Measurements from ENCODE around the gene PLIN3. TPM values are rescaled to one million over a fixed set of nuclear protein-coding genes. Genes with fewer than 3 reads are reported as not detected.
"Not testable (repeated sequence)": the region's sequence is repeated elsewhere in the genome, so short reads cannot be mapped to it uniquely, and the experiment has no call there.

Gene PLIN3
- total RNA-seq, 2 donors from 2014 or later, result 18.4 to 28.0 TPM

DNA sequence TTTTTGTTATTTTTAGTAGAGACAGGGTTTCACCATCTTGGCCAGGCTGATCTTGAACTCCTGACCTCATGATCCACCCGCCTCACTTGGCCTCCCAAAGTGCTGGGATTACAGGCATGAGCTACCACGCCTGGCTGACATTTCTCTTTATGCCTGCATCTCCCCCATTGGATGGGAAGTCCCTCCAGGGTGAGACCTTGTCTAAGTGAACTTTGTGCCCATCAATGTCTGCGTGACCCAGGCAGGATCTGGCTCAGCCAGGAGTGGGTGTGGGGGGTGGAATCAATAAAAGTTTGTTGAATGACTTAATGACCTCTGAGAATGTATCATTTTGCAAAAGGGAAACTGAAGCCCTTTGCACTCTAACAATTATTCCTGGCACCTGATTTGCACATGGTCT lies 37.0 kb upstream of the PLIN3 start:
- Histone ChIP-seq H3K27ac (no peak overlapping the region), H3K27me3 (peaks cover 0 to 4% of the 10 kb centered on the region in 2 donors), H3K36me3 (replicated peaks in 1 of 2; ENCODE audit: insufficient read depth in 1 of 2, low read depth in 2 of 2) (no peaks in the 10 kb centered on the region), H3K9me3 (no peaks in the 10 kb centered on the region), H3K4me3 (no peak overlapping the region), H3K4me1 (peaks cover 6% of the 10 kb centered on the region)
- WGBS, 2 donors, result 56 to 72% methylated on average over 3 of the region's 3 CpGs
- intact Hi-C loops (cut with DNase I), result no loop called here
- TF ChIP-seq CTCF (IDR thresholded peaks at IDR 0.05), result no peak
- no peak for TF ChIP-seq POLR2A (IDR thresholded peaks at IDR 0.05)
- no peak for DNase-seq
- no peak for ATAC-seq

DNA sequence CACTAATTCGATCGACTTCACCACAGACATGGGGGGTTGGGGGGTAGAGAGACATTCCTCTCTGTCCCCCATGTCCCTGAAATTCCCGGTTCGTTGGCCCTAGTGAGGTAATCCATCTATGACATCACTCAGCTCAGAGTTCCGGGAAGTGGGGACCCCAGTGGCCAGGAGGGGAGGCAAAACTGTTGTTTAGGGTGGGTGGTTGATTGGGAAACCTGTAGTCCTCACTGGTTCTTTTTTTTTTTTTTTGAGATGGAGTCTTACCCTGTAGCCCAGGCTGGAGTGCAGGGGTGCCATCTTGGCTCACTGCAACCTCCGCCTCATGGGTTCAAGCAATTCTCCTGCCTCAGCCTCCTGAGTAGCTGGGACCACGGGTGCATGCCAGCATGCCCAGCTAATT lies 35.3 kb upstream of the PLIN3 start, which contains the start of gene ARRDC5:
Gene ARRDC5 (minus strand): TSS at position 101 of the 400 bp plus-strand sequence. CDS start 71 bp downstream, at position 30.
- intact Hi-C loops (cut with DNase I), result no loop called here
- no peaks in the 10 kb centered on the region for H3K36me3 ChIP-seq (replicated peaks in 1 of 2; ENCODE audit: insufficient read depth in 1 of 2, low read depth in 2 of 2)
- ATAC-seq (no peak), DNase-seq (no peak)
- no peaks in the 10 kb centered on the region for H3K4me1 ChIP-seq
- no peaks in the 10 kb centered on the region for H3K27me3 ChIP-seq
- WGBS, 2 donors, result 75 to 90% methylated on average over 5 to 7 of the region's 7 CpGs
- no peaks in the 10 kb centered on the region for H3K9me3 ChIP-seq
- H3K27ac ChIP-seq, result no peak within 1 kb of the TSS
- H3K4me3 ChIP-seq, result no peak within 1 kb of the TSS
- TF ChIP-seq CTCF (IDR thresholded peaks at IDR 0.05) (no peak), POLR2A (IDR thresholded peaks at IDR 0.05) (no peak)

GRCh38 chr19:4900879-4901278 lies 33.4 kb upstream of the PLIN3 start:
- H3K4me3 ChIP-seq; DNase-seq; H3K27me3 ChIP-seq; H3K9me3 ChIP-seq; H3K27ac ChIP-seq; H3K36me3 ChIP-seq (replicated peaks in 1 of 2; ENCODE audit: insufficient read depth in 1 of 2, low read depth in 2 of 2); ATAC-seq; intact Hi-C loops (cut with DNase I); H3K4me1 ChIP-seq: not testable (repeated sequence)
- WGBS, 2 donors, result 71 to 80% methylated on average over 13 of the region's 13 CpGs

DNA sequence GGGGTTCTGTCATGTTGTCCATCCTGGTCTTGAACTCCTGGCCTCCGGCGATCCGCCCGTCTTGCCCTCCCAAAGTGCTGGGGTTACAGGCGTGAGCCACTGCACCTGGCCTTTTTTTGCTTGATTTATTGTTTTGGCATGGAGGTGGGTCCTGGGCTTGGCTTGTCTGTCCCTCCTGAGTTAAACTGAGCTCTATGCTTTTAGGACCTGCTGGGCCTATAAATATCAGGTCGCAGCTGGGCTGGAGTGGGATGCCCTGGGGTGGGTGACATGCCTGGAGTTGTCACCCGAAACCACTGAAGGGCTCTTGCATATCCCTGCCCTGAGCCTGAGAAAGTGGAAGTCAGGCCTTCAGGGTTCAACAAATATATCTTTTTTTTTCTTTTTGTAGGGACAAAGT lies 29.7 kb upstream of the PLIN3 start:
- Histone ChIP-seq H3K4me3 (no peak overlapping the region), H3K27ac (no peak overlapping the region), H3K27me3 (no peaks in the 10 kb centered on the region), H3K9me3 (no peaks in the 10 kb centered on the region), H3K36me3 (replicated peaks in 1 of 2; ENCODE audit: insufficient read depth in 1 of 2, low read depth in 2 of 2) (no peaks in the 10 kb centered on the region), H3K4me1 (peaks cover 11% of the 10 kb centered on the region)
- intact Hi-C loops (cut with DNase I), result no loop called here
- ATAC-seq, result no peak
- TF ChIP-seq CTCF (IDR thresholded peaks at IDR 0.05), result no peak
- DNase-seq, result no peak
- 86 to 95% methylated on average over 7 of the region's 7 CpGs for WGBS, 2 donors

DNA sequence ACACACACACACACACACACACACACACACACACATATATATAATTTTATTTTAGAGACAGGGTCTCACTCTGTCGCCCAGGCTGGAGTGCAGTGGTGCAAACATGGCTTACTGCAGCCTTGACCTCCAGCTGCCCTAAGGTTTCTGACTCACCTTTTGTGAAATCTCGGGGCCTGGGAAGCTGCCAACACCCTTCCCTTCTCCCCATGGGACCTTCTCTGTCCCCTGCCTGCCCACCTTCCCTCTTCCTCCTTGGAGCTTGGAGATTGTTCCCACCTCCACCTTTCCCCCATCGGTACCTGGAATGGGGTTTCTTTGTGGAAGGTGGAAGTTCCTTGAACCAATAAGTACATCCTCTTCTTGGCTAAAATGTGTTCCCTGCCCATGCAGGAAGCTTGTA lies 28.9 kb upstream of the PLIN3 start:
- 48 to 60% methylated on average over 3 of the region's 3 CpGs for WGBS, 2 donors

GRCh38 chr19:4892962-4893361 lies 25.5 kb upstream of the PLIN3 start:
- H3K36me3 ChIP-seq (replicated peaks in 1 of 2; ENCODE audit: insufficient read depth in 1 of 2, low read depth in 2 of 2); intact Hi-C loops (cut with DNase I); H3K4me3 ChIP-seq; H3K27me3 ChIP-seq; DNase-seq; ATAC-seq; H3K27ac ChIP-seq; H3K9me3 ChIP-seq: not testable (repeated sequence)
- peaks cover 11% of the 10 kb centered on the region for H3K4me1 ChIP-seq
- 88 to 89% methylated on average over 11 of the region's 11 CpGs for WGBS, 2 donors

More for the DNA sequence above, 28.9 kb upstream of the PLIN3 start:
- TF ChIP-seq POLR2A (IDR thresholded peaks at IDR 0.05) (no peak), CTCF (IDR thresholded peaks at IDR 0.05) (no peak)
- peaks cover 11% of the 10 kb centered on the region for H3K4me1 ChIP-seq
- no peak overlapping the region for H3K4me3 ChIP-seq
- DNase-seq, result peak; percentile 31 to 43 (median 32)
- no peaks in the 10 kb centered on the region for H3K36me3 ChIP-seq (replicated peaks in 1 of 2; ENCODE audit: insufficient read depth in 1 of 2, low read depth in 2 of 2)
- no peak for ATAC-seq
- no peaks in the 10 kb centered on the region for H3K27me3 ChIP-seq
- intact Hi-C loops (cut with DNase I), result no loop called here
- no peaks in the 10 kb centered on the region for H3K9me3 ChIP-seq
- H3K27ac ChIP-seq, result peak overlapping the region in 1 of 4 donors; percentile 48
